Measurements from ENCODE around the gene PRKG1.

Gene PRKG1

DNA sequence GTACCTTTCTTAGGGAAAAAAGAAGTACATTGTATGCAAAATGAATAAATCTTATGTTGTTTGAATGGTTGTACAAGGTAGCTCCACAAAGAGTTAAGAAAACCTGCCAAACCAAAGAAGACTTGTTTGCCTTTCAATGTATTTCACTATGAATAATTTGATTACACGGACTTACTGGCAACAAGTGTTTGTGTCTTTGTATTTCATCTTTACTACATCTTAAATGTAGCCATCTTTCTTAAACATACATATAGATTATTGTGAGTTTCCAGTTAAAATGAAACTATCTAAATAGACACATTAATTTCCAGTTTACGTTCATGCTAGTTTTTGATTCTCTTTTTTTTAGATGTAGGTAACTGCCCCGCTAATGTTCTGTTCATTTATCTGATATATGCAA is 2.8 kb downstream of the PRKG1 start:
- no peak for DNase-seq

DNA sequence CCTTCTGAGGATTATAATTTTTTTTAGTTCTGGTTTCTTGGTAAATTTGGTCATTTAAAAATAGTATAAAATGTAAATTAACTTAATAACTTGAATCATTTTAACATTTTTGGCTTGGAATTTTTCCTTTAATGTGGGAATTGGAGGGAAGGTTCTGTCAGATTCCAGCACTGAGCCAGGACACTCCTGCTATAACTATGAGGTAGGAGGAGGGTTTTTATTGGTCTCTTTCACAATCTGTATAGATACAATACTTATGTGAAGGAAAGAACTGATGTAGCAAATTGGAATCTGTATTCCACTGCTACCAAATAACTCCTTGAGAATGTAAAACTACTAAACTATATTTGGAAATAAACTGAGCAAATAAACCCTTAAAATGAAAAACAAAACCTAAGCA is 3.2 kb downstream of the PRKG1 start:
- no peak for DNase-seq

DNA sequence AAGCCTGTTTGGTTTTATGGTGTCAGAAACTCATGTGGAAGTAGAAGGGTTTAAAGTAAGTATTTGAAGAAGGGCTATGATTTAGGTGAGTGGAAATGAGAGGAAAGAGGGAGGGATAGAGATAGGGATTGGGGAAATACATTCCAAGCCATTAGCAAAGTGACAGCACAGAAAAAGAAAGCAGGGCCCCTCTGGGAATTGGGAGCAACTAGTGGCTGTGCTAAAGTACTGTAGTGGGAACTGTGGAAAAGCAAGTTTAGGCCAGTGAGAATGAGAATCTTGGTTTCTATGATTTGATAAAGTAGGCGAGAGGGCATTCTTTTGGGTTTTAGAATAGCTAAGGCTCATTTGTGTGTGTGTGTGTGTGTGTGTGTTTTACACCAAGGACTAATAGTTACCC is 5.0 kb downstream of the PRKG1 start:
- DNase-seq, result no peak

DNA sequence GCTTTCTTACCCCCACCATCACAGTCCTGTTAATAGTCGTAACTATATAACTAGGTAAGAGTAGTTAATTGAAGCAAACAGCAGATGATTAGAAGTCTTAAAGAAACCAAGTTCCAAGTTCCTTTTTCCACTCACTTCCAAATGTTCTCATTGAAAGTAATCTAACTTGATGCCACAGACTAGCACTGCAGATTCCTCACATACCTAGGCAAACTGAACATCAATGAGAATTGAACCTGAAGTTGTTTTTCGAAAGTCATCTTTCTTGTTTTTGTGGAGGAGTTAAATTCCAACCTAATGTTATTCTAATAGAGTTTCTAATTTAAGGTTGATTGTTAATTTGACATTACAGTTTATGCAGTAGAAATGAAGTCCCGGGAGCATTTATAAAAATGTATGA is 5.5 kb downstream of the PRKG1 start:
- DNase-seq, result no peak

- DNase-seq, result no peak
Measured at GRCh38 chr10:51080311-51081006, 6.2 kb downstream of the PRKG1 start.

DNA sequence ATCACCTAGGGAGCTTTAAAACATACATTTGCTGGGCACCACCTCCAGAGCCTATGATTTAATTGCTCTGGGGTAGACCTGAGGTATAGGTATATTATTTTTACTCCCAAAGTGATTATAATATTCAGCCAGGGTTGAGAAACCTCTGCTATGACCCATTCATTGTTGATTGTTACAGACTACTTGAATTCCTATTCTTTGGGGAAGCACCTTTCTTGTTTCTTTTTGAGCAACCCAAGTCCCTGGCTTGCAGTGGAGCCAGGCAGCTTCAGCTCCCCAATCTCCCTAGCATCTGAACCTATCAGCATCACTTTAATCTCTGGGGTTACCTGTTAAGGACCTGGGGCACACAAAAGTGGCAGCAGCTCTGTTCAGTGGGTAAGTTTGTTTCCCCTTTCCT is 8.6 kb downstream of the PRKG1 start:
- DNase-seq, result no peak

- DNase-seq, result no peak
Measured at GRCh38 chr10:51083356-51083853, 9.1 kb downstream of the PRKG1 start.

GRCh38 chr10:51085204-51085603 is 10.9 kb downstream of the PRKG1 start:
- no peak for DNase-seq

- DNase-seq, result no peak
Measured at GRCh38 chr10:51086710-51087109, 12.4 kb downstream of the PRKG1 start.

GRCh38 chr10:51087114-51087513 is 12.8 kb downstream of the PRKG1 start:
- DNase-seq, result no peak

DNA sequence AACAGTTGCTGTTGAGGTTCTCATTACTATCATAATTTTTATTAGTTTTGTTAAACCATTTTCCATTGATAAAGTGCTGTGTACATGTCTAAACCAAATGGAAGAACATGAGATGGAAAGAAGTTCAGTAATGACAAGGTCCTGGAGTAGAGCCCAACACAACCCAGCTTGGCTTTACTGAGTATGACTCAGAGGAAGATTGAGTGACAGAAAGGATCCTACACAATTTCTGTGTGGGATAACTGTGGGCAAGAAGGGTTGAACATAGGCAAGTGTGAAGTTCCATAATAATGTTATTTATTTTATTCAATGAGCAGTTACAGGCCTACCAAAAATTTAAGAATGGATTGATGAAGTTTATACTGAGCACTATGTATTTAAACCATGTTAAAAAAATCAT is 15.9 kb downstream of the PRKG1 start:
- no peak for DNase-seq

- DNase-seq, result no peak
Measured at GRCh38 chr10:51092402-51092801, 18.1 kb downstream of the PRKG1 start.

- no peak for DNase-seq
Measured at GRCh38 chr10:51095444-51095843, 21.2 kb downstream of the PRKG1 start.

DNA sequence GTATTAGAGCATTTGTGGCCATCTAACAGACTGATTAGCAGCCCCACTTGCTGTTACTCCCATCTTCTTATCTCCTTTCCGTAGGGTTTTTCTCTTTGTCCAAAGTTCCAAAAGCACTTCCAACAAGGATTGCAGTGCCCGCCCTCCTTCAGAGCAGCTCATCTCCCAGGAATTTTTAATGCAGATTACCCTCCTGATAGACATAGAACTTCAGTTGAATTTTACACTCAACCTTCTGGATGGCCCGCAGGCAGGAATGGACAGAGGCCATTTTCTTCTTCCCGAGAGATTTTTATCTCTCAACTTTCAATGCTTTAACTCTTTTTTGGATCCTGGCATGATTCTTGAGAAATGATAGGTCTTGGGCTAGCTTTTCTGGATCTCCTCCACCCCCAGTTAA is 23.3 kb downstream of the PRKG1 start:
- DNase-seq, result no peak

DNA sequence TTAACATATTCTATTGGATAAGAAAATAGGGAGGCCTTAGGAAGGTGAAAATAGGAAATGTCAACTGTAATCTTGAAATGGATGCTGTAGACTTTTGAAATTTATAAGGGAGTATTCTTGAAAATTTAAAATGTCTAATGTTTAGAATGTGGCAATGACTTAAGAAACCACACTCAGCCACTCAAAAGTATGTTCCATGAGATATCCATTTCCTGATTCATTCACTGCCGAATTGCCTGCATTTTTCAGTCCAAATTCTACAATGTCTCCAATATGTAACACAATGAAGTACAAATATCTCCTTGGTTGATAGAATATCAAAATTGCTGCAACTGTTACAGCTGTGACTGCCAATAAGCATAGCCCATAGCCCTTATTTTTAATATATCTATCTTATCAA is 25.9 kb downstream of the PRKG1 start:
- DNase-seq, result no peak

GRCh38 chr10:51103554-51104217 is 29.4 kb downstream of the PRKG1 start:
- DNase-seq, result no peak

GRCh38 chr10:51106311-51106945 is 32.1 kb downstream of the PRKG1 start:
- no peak for DNase-seq

DNA sequence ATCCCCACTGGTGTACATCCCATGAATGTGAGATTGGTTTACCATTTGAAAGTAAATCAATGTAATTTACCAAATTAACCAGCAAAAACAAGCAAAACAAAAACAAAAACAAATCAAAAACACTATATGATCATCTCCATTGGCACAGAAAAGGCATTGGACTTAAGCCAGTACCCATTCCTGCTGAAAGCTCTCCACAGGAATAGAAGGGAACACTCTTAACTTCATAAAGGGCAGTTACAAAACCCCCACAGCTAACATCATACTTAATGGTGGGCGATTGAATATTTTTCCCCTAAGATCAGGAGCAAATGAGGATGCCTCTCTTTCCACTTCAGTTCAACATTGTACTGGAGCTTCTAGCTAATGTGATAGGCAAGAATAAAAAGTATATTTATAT is 34.1 kb downstream of the PRKG1 start:
- DNase-seq, result no peak

- DNase-seq, result no peak
Measured at GRCh38 chr10:51109801-51110533, 35.7 kb downstream of the PRKG1 start.

DNA sequence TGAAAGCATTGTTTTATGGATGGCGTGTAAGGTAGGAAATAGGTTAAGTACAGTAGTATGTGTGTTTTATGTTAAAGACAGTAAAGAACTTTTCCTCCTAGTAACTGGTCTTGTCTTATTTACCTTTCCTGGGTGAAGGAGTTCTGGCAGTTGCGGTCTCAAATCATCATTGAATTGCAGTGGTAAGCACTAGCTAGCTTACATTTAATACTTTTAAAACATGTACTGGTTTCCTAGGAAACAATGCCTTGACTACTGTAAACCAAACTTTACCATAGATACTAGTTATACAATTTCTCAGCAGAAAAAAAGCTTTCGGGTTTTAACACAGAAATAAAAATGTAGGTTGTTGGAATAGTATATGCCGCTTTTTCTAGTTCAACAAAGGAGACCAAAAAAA is 37.7 kb downstream of the PRKG1 start:
- DNase-seq, result no peak

DNA sequence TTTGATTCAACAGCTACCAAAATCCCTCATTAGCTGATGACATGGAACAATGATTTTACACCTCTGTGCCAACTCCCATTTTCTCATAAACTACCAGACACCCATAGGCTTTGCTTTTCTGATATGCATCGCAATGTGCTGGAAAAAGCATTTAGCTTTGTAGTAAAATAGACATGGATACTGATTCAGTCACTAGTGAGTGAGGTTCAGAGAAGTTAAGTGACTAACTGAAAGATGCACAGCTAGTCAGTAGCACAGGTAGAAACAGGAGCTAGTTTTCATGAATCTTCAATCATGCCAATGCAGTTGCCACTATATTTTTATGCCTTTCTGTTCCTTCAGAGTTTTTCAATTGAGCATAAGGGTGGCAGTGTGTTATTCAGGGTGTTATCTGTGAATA is 38.7 kb downstream of the PRKG1 start:
- no peak for DNase-seq

DNA sequence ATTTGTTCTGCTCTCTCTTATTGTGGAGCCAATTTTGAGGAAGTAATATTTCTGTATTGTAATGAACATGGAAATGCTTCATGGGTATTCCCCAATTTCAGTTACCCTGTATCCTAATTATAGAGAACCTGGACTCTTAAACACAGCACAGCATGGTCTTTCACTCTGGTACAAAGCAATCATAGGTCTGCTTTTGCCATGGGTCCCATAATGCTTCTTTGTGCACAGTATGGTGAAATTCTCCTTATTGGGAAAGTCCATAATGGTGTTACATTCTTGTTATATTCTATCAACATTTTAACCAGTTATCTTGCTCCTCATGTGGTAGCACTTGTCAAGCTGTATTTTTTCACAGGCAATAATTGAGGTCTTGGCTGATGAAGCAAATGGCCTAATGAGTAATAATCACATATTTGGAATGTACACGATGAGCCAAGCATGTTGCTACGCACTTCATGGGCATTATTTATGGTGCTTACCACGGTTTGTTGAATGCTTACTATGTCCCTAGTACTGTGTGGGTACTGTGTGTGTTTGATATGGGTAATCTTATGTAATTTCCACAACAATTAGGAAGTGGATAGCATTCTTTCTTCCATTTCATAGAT is 42.9 kb downstream of the PRKG1 start:
- no peak for DNase-seq

DNA sequence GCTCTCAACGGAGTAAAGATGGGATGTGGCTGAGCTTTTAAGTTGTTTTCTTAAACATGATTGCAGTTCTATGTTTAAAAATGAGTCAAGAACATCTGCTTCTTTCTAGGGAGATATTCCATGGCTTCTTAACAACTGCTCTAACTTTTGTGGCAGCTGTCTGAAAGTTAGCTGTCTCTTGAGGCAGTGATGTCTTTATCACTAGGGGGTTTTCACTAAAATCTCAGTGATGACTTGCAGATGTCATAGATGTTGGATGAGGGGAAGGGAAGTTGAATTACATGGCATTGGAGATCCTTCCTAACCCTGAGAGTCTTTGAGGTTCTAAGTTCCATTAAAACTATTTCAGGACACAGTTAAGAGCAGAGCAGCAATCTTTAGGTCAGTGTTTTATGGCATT is 43.5 kb downstream of the PRKG1 start:
- DNase-seq, result no peak
